ENCODE results near the gene PFKL. TPM values are rescaled to one million over a fixed set of nuclear protein-coding genes. Genes with fewer than 3 reads are reported as not detected.

The PFKL gene
- total RNA-seq, 1 experiment from 2014 or later: 150 TPM

GRCh38 chr21:44285138-44285992 lies 14.5 kb upstream of the PFKL start, which contains the start of gene AIRE:
TSS of gene AIRE (plus strand) at chr21:44285876. CDS start at chr21:44286007, 131 bp downstream.
- Histone ChIP-seq H3K9me2 (ENCODE audit: insufficient read depth) (no peaks in the 10 kb centered on the region), H3K4me1 (ENCODE audit: control insufficient read depth in 1 of 2, insufficient read depth in 2 of 2, low read length in 2 of 2) (no peaks in the 10 kb centered on the region), H3K4me2 (ENCODE audit: low read length) (no peak within 1 kb of the TSS), H3K4me3 (replicated peaks in 1 of 2; ENCODE audit: low read depth in 1 of 2, low read length in 2 of 2) (no peak within 1 kb of the TSS), H3K9me3 (ENCODE audit: control insufficient read depth in 1 of 2, insufficient read depth in 1 of 2, low read depth in 1 of 2, low read length in 2 of 2) (no peaks in the 10 kb centered on the region), H2AFZ (ENCODE audit: low read depth, low read length, poor library complexity, severe bottlenecking) (no peak within 1 kb of the TSS), H3K27ac (ENCODE audit: low read depth, low read length) (no peak within 1 kb of the TSS), H3K9ac (ENCODE audit: low read length) (no peak within 1 kb of the TSS), H3K27me3 (ENCODE audit: insufficient read depth, low read length) (no peaks in the 10 kb centered on the region), H4K20me1 (ENCODE audit: insufficient read depth) (no peaks in the 10 kb centered on the region), H3K36me3 (ENCODE audit: control insufficient read depth in 1 of 2, insufficient read depth in 2 of 2, low read length in 2 of 2) (no peaks in the 10 kb centered on the region), H3K79me2 (ENCODE audit: insufficient read depth, low read length) (no peaks in the 10 kb centered on the region)
- ATAC-seq (no peak), DNase-seq (ENCODE audit: low read depth, low spot score) (no peak)
- ChIA-PET RAD21 (ENCODE audit: low non-redundant PET in 1 of 2, low total read pairs in 2 of 2, uncharacterized antibody in 2 of 2, unreplicated experiment in 2 of 2) (no interaction called here), POLR2A (no interaction called here), CTCF (interaction anchor here (1.7 kb wide), 1 partner anchor 12 kb away, joined by 8 read pairs; no protein-coding TSS in a partner anchor)
- TF ChIP-seq CTCF (IDR thresholded peaks at IDR 0.05 in 2 of 3, conservative IDR thresholded peaks at IDR 0.05 in 1 of 3; ENCODE audit: borderline replicate concordance in 1 of 3, insufficient read depth in 1 of 3, low read depth in 2 of 3, low read length in 2 of 3) (no peak), FOSL1 (IDR thresholded peaks at IDR 0.05; ENCODE audit: low read depth) (no peak), SRF (IDR thresholded peaks at IDR 0.05; ENCODE audit: low read depth) (no peak), TCF7L2 (IDR thresholded peaks at IDR 0.05; ENCODE audit: borderline replicate concordance, extremely low read depth, insufficient read depth, insufficient read length) (no peak), SIN3A (IDR thresholded peaks at IDR 0.05; ENCODE audit: low read depth) (no peak), ZFX (IDR thresholded peaks at IDR 0.05) (no peak), CBX3 (IDR thresholded peaks at IDR 0.05; ENCODE audit: low read depth) (no peak), JUND (IDR thresholded peaks at IDR 0.05) (no peak), ZBTB33 (IDR thresholded peaks at IDR 0.05; ENCODE audit: extremely low read depth, insufficient replicate concordance, low read length) (no peak), POLR2A (IDR thresholded peaks at IDR 0.05; ENCODE audit: borderline replicate concordance, extremely low read depth, insufficient read depth, insufficient read length) (no peak), YY1 (IDR thresholded peaks at IDR 0.05; ENCODE audit: extremely low read depth, insufficient replicate concordance, low read depth, low read length) (no peak), POLR2AphosphoS5 (IDR thresholded peaks at IDR 0.05; ENCODE audit: low read depth, low read length) (no peak), ZNF274 (IDR thresholded peaks at IDR 0.05; ENCODE audit: low read depth, low read length) (no peak), RAD21 (IDR thresholded peaks at IDR 0.05; ENCODE audit: low read depth) (no peak), EGR1 (IDR thresholded peaks at IDR 0.05; ENCODE audit: low read depth) (no peak), CEBPB (IDR thresholded peaks at IDR 0.05; ENCODE audit: low read depth) (no peak), MAX (IDR thresholded peaks at IDR 0.05) (no peak), ATF3 (IDR thresholded peaks at IDR 0.05) (no peak)
- intact Hi-C loops (cut with micrococcal nuclease): no loop called here
- no TSS peak for BruUV-seq (replicated peaks)

All from HCT116 (cell line).